Measurements from ENCODE around the gene GLIS1.

GLIS1 gene

GRCh38 chr1:53517821-53518352 lies 221.1 kb downstream of the GLIS1 start:
- no peak for DNase-seq

GRCh38 chr1:53517109-53517508 lies 221.9 kb downstream of the GLIS1 start:
- no peak for DNase-seq

GRCh38 chr1:53516181-53516580 lies 222.8 kb downstream of the GLIS1 start:
- DNase-seq = no peak

- no peak for DNase-seq
Measured at GRCh38 chr1:53514436-53514835, 224.5 kb downstream of the GLIS1 start.

- no peak for DNase-seq
Measured at GRCh38 chr1:53513846-53514245, 225.1 kb downstream of the GLIS1 start.

- DNase-seq = no peak
Measured at GRCh38 chr1:53512807-53513755, 225.9 kb downstream of the GLIS1 start.

GRCh38 chr1:53511933-53512806 lies 226.8 kb downstream of the GLIS1 start:
- no peak for DNase-seq

- DNase-seq = no peak
Measured at GRCh38 chr1:53511323-53511932, 227.5 kb downstream of the GLIS1 start.

- DNase-seq = no peak
Measured at GRCh38 chr1:53510215-53510614, 228.7 kb downstream of the GLIS1 start.

- no peak for DNase-seq
Measured at GRCh38 chr1:53509775-53510174, 229.2 kb downstream of the GLIS1 start.

- DNase-seq = no peak
Measured at GRCh38 chr1:53508991-53509666, 229.8 kb downstream of the GLIS1 start.

- DNase-seq = no peak
Measured at GRCh38 chr1:53508056-53508990, 230.6 kb downstream of the GLIS1 start.

- DNase-seq = no peak
Measured at GRCh38 chr1:53507116-53507820, 231.7 kb downstream of the GLIS1 start.

GRCh38 chr1:53506355-53507050 lies 232.5 kb downstream of the GLIS1 start:
- DNase-seq = no peak

- no peak for DNase-seq
Measured at GRCh38 chr1:53505891-53506290, 233.1 kb downstream of the GLIS1 start.

- DNase-seq = no peak
Measured at GRCh38 chr1:53505401-53505800, 233.6 kb downstream of the GLIS1 start.

GRCh38 chr1:53504901-53505300 lies 234.1 kb downstream of the GLIS1 start:
- no peak for DNase-seq

GRCh38 chr1:53503433-53504217 lies 235.3 kb downstream of the GLIS1 start:
- DNase-seq = no peak

Measured in activated T-cell treated with anti-CD3 and anti-CD28 coated beads for 4 hours (primary cell).